Neural cell (in vitro differentiated cells): ENCODE data around the gene EMC6. TPM values are rescaled to one million over a fixed set of nuclear protein-coding genes. Genes with fewer than 3 reads are reported as not detected.

Source experiments
- H2AFZ ChIP-seq: fragments of 200-600, 300-800 bp; sonication (generic), shearing (Covaris generic); 2 replicates; pipeline ENCODE4 v1.6.0; 2014; ENCODE audit warnings: low read depth, mild to moderate bottlenecking, antibody characterized with exemption, low read length, moderate library complexity
- H3F3A ChIP-seq: fragments of 200-600 bp; shearing (Covaris generic); 2 replicates; pipeline ENCODE4 v1.6.1; 2016; ENCODE audit warnings: mild to moderate bottlenecking, moderate library complexity, mixed read lengths, antibody characterized with exemption, low read length; ENCODE audit not compliant: insufficient read depth, poor library complexity, severe bottlenecking
- H3K27ac ChIP-seq: fragments of 200-600, 300-800 bp; sonication (generic), shearing (Covaris generic); 2 replicates; pipeline ENCODE4 v1.5.1; 2014; ENCODE audit warnings: mild to moderate bottlenecking, low read length, moderate library complexity
- H3K27me3 ChIP-seq: fragments of 300-800, 200-600 bp; sonication (generic), shearing (Covaris generic); 2 replicates; pipeline ENCODE4 v1.6.0; 2014; ENCODE audit warnings: mild to moderate bottlenecking, low read depth, low read length, moderate library complexity; ENCODE audit not compliant: insufficient read depth
- H3K36me3 ChIP-seq: fragments of 300-800, 200-600 bp; sonication (generic), shearing (Covaris generic); 2 replicates; pipeline ENCODE4 v1.5.1; 2014; ENCODE audit warnings: mild to moderate bottlenecking, antibody characterized with exemption, low read length, moderate library complexity; ENCODE audit not compliant: insufficient read depth
- H3K4me2 ChIP-seq: fragments of 300-800, 200-600 bp; sonication (generic), shearing (Covaris generic); 2 replicates; pipeline ENCODE4 v1.6.0; 2014; ENCODE audit warnings: mild to moderate bottlenecking, low read length
- H3K4me3 ChIP-seq: fragments of 300-800, 200-600 bp; sonication (generic), shearing (Covaris generic); 2 replicates; pipeline ENCODE4 v1.5.1; 2014; ENCODE audit warnings: mild to moderate bottlenecking, low read length, moderate library complexity
- H3K79me2 ChIP-seq: fragments of 200-600 bp; shearing (Covaris generic); replicated peaks from 2 replicates; pipeline ENCODE4 v1.6.0; 2014; ENCODE audit warnings: mild to moderate bottlenecking, low read length, moderate library complexity; ENCODE audit not compliant: insufficient read depth
- H3K9ac ChIP-seq: fragments of 300-800, 200-600 bp; sonication (generic), shearing (Covaris generic); 2 replicates; pipeline ENCODE4 v1.6.1; 2016; ENCODE audit warnings: mild to moderate bottlenecking, low read length, mixed read lengths
- H3K9me2 ChIP-seq: fragments of 200-600 bp; shearing (Covaris generic); 2 replicates; pipeline ENCODE4 v1.6.1; 2016; ENCODE audit warnings: mild to moderate bottlenecking, low read length, mixed read lengths; ENCODE audit not compliant: insufficient read depth
- H3K9me3 ChIP-seq: fragments of 200-600, 300-800 bp; sonication (generic), shearing (Covaris generic); 2 replicates; pipeline ENCODE4 v1.6.1; 2016; ENCODE audit warnings: mild to moderate bottlenecking, mixed run types, low read length, moderate library complexity, mixed read lengths
- H4K20me1 ChIP-seq: fragments of 200-600 bp; shearing (Covaris generic); 2 replicates; pipeline ENCODE4 v1.6.1; 2016; ENCODE audit warnings: mild to moderate bottlenecking, mixed run types; ENCODE audit not compliant: insufficient read depth
- EP300 ChIP-seq: fragments of 450-650 bp; conservative IDR thresholded peaks from 2 replicates; pipeline ENCODE4 v1.6.1; 2014; ENCODE audit warnings: antibody characterized with exemption, mild to moderate bottlenecking, moderate library complexity; ENCODE audit not compliant: poor library complexity, severe bottlenecking
- EZH2 ChIP-seq: fragments of 200-600, 300-800 bp; shearing (Covaris generic), sonication (generic); IDR thresholded peaks from 2 replicates; pipeline ENCODE4 v1.6.1; 2014; ENCODE audit warnings: antibody characterized with exemption, low read length, borderline replicate concordance, mild to moderate bottlenecking; ENCODE audit not compliant: insufficient read depth, poor library complexity, severe bottlenecking
- MXI1 ChIP-seq: fragments of 450-650 bp; conservative IDR thresholded peaks from 2 replicates; pipeline ENCODE4 v1.6.1; 2014; ENCODE audit warnings: antibody characterized with exemption, mild to moderate bottlenecking; ENCODE audit not compliant: poor library complexity, severe bottlenecking
- POLR2AphosphoS5 ChIP-seq: IDR thresholded peaks from 2 replicates; pipeline ENCODE4 v1.6.1; 2012
- RAD21 ChIP-seq: fragments of 450-650 bp; conservative IDR thresholded peaks from 2 replicates; pipeline ENCODE4 v1.6.1; 2014; ENCODE audit warnings: antibody characterized with exemption, mild to moderate bottlenecking, moderate library complexity
- SMC3 ChIP-seq: fragments of 450-650 bp; conservative IDR thresholded peaks from 2 replicates; pipeline ENCODE4 v1.6.1; 2014; ENCODE audit warnings: antibody characterized with exemption, mild to moderate bottlenecking, moderate library complexity; ENCODE audit not compliant: poor library complexity
- TAF1 ChIP-seq: IDR thresholded peaks from 2 replicates; pipeline ENCODE4 v1.6.1; 2012; ENCODE audit warnings: low read depth
- polyA plus RNA-seq: library from polyadenylated mRNA; depleted of rRNA; stranded (reverse); fragments of >200 nt; gene quantifications from 2 replicates; pipeline ENCODE4 v1.2.3, GENCODE V29; 2014
- TF ChIP-seq, protein P1 (sequence below): fragments of 450-650 bp; IDR thresholded peaks from 2 replicates; pipeline ENCODE4 v1.5.1; 2014; ENCODE audit warnings: antibody characterized with exemption, mild to moderate bottlenecking, moderate library complexity; ENCODE audit not compliant: poor library complexity, severe bottlenecking
- TF ChIP-seq, protein P2 (sequence below): IDR thresholded peaks from 2 replicates; pipeline ENCODE4 v1.6.1; 2012; ENCODE audit warnings: borderline replicate concordance

The EMC6 gene
- polyA plus RNA-seq, 1 donor from 2014 or later: 61.7 TPM

DNA sequence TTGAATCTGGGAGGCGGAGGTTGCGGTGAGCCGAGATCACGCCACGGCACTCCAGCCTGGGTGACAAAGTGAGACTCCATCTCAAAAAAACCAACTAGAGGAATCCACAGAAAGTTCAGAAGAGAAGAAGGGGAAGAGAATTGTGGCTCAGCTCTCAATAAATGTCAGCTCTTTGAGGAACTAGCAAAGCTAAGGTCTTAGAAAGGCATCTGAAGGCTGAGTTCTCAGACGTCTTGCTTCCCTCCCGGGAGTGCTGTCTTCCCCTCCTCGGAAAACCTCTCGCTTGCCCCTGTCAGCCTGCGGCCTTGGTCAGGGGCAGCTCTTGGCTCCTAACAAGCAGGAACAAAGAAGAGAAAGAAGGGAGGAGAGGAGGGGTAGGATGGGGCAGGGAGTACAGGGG is 37.8 kb upstream of the EMC6 start:
- Histone ChIP-seq H2AFZ (no peak overlapping the region), H3K4me2 (no peak overlapping the region), H3F3A (no peaks in the 10 kb centered on the region), H3K9me3 (no peaks in the 10 kb centered on the region), H3K4me3 (no peak overlapping the region), H3K79me2 (peaks cover 11% of the 10 kb centered on the region), H3K27me3 (no peaks in the 10 kb centered on the region), H4K20me1 (no peaks in the 10 kb centered on the region), H3K9ac (no peak overlapping the region), H3K27ac (no peak overlapping the region), H3K9me2 (no peaks in the 10 kb centered on the region), H3K36me3 (no peaks in the 10 kb centered on the region)
- TF ChIP-seq MXI1 (no peak), EZH2 (no peak), POLR2AphosphoS5 (no peak), TAF1 (no peak), EP300 (no peak), SMC3 (no peak), RAD21 (no peak)
- TF ChIP-seq, protein P1, sequence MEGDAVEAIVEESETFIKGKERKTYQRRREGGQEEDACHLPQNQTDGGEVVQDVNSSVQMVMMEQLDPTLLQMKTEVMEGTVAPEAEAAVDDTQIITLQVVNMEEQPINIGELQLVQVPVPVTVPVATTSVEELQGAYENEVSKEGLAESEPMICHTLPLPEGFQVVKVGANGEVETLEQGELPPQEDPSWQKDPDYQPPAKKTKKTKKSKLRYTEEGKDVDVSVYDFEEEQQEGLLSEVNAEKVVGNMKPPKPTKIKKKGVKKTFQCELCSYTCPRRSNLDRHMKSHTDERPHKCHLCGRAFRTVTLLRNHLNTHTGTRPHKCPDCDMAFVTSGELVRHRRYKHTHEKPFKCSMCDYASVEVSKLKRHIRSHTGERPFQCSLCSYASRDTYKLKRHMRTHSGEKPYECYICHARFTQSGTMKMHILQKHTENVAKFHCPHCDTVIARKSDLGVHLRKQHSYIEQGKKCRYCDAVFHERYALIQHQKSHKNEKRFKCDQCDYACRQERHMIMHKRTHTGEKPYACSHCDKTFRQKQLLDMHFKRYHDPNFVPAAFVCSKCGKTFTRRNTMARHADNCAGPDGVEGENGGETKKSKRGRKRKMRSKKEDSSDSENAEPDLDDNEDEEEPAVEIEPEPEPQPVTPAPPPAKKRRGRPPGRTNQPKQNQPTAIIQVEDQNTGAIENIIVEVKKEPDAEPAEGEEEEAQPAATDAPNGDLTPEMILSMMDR: no peak
- TF ChIP-seq, protein P2, sequence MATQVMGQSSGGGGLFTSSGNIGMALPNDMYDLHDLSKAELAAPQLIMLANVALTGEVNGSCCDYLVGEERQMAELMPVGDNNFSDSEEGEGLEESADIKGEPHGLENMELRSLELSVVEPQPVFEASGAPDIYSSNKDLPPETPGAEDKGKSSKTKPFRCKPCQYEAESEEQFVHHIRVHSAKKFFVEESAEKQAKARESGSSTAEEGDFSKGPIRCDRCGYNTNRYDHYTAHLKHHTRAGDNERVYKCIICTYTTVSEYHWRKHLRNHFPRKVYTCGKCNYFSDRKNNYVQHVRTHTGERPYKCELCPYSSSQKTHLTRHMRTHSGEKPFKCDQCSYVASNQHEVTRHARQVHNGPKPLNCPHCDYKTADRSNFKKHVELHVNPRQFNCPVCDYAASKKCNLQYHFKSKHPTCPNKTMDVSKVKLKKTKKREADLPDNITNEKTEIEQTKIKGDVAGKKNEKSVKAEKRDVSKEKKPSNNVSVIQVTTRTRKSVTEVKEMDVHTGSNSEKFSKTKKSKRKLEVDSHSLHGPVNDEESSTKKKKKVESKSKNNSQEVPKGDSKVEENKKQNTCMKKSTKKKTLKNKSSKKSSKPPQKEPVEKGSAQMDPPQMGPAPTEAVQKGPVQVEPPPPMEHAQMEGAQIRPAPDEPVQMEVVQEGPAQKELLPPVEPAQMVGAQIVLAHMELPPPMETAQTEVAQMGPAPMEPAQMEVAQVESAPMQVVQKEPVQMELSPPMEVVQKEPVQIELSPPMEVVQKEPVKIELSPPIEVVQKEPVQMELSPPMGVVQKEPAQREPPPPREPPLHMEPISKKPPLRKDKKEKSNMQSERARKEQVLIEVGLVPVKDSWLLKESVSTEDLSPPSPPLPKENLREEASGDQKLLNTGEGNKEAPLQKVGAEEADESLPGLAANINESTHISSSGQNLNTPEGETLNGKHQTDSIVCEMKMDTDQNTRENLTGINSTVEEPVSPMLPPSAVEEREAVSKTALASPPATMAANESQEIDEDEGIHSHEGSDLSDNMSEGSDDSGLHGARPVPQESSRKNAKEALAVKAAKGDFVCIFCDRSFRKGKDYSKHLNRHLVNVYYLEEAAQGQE: no peak

DNA sequence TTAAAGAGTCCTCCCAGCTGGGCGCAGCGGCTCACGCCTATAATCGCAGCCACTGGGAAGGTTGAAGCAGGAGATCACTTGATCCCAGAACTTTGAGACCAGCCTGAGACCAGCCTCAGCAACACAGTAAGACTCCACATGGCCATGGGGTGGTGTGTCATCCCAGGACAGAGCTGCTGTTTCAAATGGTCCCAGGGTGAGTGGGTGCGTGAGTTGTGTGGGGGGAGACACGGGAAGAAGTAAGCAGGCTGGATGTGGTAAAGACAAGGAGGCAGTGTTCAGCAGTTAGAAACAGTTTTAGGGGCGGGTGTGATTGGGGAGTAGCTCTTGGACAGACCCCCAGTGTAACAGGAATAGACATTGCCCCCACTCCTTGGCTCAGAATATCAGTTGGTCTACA is 36.3 kb upstream of the EMC6 start:
- H3F3A ChIP-seq: no peaks in the 10 kb centered on the region
- H4K20me1 ChIP-seq: no peaks in the 10 kb centered on the region
- H3K36me3 ChIP-seq: no peaks in the 10 kb centered on the region
- no peak overlapping the region for H2AFZ ChIP-seq
- H3K9me2 ChIP-seq: no peaks in the 10 kb centered on the region
- H3K27me3 ChIP-seq: no peaks in the 10 kb centered on the region
- no peak for TF ChIP-seq MXI1
- no peak overlapping the region for H3K4me2 ChIP-seq
- no peaks in the 10 kb centered on the region for H3K9me3 ChIP-seq
- H3K79me2 ChIP-seq: peaks cover 11% of the 10 kb centered on the region
- H3K27ac ChIP-seq: no peak overlapping the region
- H3K4me3 ChIP-seq: no peak overlapping the region
- H3K9ac ChIP-seq: no peak overlapping the region
